Large intestine (tissue), 3 donors: ENCODE data around the gene LIME1. TPM values are rescaled to one million over a fixed set of nuclear protein-coding genes. Genes with fewer than 3 reads are reported as not detected.

Source experiments
- DNase-seq, 2 donors: peaks; one replicate each; pipeline versions ENCODE4 v3.0.0 to v3.0.0-alpha.2; 2013
- H3K27ac ChIP-seq: one replicate; pipeline ENCODE4 v1.5.1; 2013; ENCODE audit warnings: low read length
- H3K27me3 ChIP-seq: 2 replicates; pipeline ENCODE4 v1.6.1; 2013; ENCODE audit warnings: low read length; ENCODE audit not compliant: control insufficient read depth, insufficient read depth
- H3K36me3 ChIP-seq: 2 replicates; pipeline ENCODE4 v1.6.1; 2013; ENCODE audit warnings: low read length; ENCODE audit not compliant: control insufficient read depth, insufficient read depth
- H3K4me1 ChIP-seq: one replicate; pipeline ENCODE4 v1.6.1; 2013; ENCODE audit warnings: low read length; ENCODE audit not compliant: control insufficient read depth, insufficient read depth
- H3K4me3 ChIP-seq: one replicate; pipeline ENCODE4 v1.5.1; 2013; ENCODE audit warnings: low read length
- H3K9me3 ChIP-seq: one replicate; pipeline ENCODE4 v1.6.1; 2013; ENCODE audit warnings: mild to moderate bottlenecking, low read depth, low read length, moderate library complexity; ENCODE audit not compliant: control insufficient read depth
- WGBS: methylation state at CpG from one replicate; pipeline ENCODE4 v1.1.5; 2013; ENCODE audit warnings: low lambda C conversion rate; ENCODE audit not compliant: insufficient coverage; 5-methylcytosine and 5-hydroxymethylcytosine counted together
- polyA plus RNA-seq: library from polyadenylated mRNA; unstranded; fragments of 120-200 nt; gene quantifications from one replicate; pipeline ENCODE4 v1.2.1, GENCODE V29; 2013

LIME1 gene
- polyA plus RNA-seq, 1 donor, result 7.5 TPM

DNA sequence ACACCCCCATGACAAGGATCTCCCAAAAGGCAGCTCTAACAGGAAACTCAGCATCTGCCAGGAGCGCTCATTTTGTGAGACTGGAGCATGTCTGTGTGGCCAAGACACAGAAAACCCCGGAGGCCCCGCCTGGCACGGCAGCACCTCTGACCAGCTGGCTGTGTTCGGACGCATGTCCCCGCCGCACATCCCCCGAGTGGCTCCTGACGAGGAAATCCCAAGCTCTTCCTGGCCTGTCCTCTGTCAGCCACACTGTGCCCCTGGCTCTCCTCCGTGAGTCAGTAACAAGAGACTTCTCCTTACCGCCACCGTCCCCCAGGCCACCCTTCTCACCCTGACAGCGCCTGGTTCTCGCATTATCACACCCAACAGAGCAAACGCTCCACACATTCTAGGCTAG lies 17.5 kb downstream of the LIME1 start:
- Histone ChIP-seq H3K27me3 (no peaks in the 10 kb centered on the region), H3K4me3 (no peak overlapping the region), H3K4me1 (no peaks in the 10 kb centered on the region), H3K27ac (no peak overlapping the region), H3K9me3 (peaks cover 8% of the 10 kb centered on the region), H3K36me3 (no peaks in the 10 kb centered on the region)
- DNase-seq, result no peak
- no CpG with 5 or more reads among the region's 16 CpGs for WGBS

DNA sequence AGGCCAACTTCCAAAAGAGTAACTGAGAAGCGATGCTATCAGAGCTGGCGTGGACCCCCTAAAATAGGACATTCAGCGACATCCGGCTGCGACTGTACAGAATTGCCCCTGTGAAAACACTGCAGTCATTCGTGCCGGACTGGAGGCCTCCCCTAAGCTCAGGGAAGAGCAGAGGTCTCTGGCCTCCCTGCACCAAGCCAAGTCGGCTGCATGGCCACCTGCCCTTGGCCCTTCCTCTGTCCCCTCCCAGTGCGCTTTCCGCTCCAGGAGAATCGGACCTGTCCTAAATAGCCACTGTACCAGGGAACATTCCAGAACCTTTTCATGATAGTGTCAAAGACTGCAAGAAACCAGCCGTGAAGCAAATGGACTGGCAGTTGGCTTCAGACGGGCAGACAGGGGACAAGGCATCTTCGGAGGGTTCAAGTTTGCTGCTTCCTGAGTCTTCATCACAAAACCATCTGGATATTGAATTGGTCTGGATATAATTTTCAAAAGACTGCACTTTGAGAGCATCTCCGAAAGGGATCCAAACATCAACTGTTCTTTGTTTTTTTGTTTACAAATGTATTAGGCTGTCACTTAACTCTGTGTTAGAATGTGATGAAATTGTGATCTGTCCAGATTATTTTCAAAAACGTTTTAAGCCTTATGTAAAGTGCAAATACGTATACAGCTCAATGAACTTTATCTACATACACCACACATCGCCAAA lies 19.6 kb downstream of the LIME1 start:
- Histone ChIP-seq H3K4me3 (no peak overlapping the region), H3K36me3 (no peaks in the 10 kb centered on the region), H3K4me1 (no peaks in the 10 kb centered on the region), H3K27ac (no peak overlapping the region), H3K9me3 (peaks cover 7% of the 10 kb centered on the region), H3K27me3 (no peaks in the 10 kb centered on the region)
- 60% methylated on average over 1 of the region's 18 CpGs for WGBS
- no peak for DNase-seq

DNA sequence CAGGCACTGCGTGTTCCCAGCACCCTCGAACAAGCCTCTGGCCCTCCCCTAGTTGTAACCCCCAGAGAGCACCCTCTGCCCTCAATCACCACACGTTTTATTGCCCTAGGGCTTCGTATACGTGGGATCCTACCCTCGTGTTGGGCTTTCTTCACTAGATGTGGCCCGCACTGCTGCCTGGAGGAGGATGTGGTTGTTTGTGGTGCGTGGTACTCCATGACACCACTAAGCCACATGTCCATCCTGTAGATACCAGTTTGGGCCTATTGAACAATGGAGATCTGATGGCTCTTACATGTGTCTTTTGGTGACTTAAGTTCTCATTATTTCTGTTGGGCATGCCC lies 20.2 kb downstream of the LIME1 start:
- WGBS, result no CpG with 5 or more reads among the region's 8 CpGs
- Histone ChIP-seq H3K27ac (no peak overlapping the region), H3K9me3 (peaks cover 5% of the 10 kb centered on the region), H3K27me3 (no peaks in the 10 kb centered on the region), H3K4me1 (no peaks in the 10 kb centered on the region), H3K4me3 (no peak overlapping the region), H3K36me3 (no peaks in the 10 kb centered on the region)
- DNase-seq, result no peak

DNA sequence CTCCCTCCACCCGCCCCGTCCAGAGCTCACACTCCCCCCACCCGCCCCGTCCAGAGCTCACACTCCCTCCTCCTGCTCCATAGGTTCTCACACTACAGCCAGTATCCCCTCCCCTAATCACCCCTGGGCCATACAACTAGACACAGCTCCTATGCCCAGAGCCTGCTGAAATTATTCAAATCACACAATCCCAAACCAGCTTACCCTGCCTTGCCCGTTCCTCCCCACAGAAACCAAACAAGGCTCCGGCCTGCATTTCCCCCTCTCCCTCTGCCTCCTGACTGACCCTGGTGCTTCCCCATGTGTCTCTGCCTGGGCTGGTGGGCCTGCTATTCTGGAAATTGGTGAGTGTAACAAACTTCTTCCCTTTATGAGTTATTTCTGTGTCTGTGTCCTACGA lies 21.7 kb downstream of the LIME1 start:
- H3K4me3 ChIP-seq, result no peak overlapping the region
- no peak for DNase-seq
- H3K27ac ChIP-seq, result no peak overlapping the region
- no peaks in the 10 kb centered on the region for H3K4me1 ChIP-seq
- no peaks in the 10 kb centered on the region for H3K36me3 ChIP-seq
- no peaks in the 10 kb centered on the region for H3K9me3 ChIP-seq
- no peaks in the 10 kb centered on the region for H3K27me3 ChIP-seq
- 100% methylated on average over 1 of the region's 7 CpGs for WGBS

DNA sequence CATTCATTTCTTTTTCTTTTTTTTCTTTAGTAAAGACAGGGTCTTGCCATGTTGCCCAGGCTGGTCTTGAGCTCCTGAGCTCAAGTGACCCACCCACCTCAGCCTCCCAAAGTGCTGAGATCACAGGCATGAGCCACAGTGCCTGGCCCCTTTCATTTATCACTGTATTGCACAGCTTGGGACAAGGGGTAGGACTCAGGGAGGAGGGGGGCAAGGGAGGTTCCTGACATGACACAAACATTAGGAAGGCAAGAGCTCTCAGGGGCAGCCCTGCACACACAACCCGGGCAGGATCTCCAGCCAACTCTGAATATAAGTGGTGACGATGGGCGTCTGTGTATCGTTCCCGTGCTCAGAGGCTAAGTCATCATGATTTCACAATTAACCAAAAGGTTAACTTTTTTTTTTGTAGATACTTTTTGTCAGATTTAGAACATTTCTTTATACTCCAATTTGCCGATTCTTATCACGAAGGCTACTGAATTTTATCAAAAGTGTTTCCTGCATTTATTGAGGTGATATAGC lies 23.0 kb downstream of the LIME1 start:
- Histone ChIP-seq H3K4me1 (no peaks in the 10 kb centered on the region), H3K4me3 (no peak overlapping the region), H3K27ac (no peak overlapping the region), H3K27me3 (no peaks in the 10 kb centered on the region), H3K36me3 (no peaks in the 10 kb centered on the region), H3K9me3 (no peaks in the 10 kb centered on the region)
- 100% methylated on average over 2 of the region's 7 CpGs for WGBS
- DNase-seq, result no peak

DNA sequence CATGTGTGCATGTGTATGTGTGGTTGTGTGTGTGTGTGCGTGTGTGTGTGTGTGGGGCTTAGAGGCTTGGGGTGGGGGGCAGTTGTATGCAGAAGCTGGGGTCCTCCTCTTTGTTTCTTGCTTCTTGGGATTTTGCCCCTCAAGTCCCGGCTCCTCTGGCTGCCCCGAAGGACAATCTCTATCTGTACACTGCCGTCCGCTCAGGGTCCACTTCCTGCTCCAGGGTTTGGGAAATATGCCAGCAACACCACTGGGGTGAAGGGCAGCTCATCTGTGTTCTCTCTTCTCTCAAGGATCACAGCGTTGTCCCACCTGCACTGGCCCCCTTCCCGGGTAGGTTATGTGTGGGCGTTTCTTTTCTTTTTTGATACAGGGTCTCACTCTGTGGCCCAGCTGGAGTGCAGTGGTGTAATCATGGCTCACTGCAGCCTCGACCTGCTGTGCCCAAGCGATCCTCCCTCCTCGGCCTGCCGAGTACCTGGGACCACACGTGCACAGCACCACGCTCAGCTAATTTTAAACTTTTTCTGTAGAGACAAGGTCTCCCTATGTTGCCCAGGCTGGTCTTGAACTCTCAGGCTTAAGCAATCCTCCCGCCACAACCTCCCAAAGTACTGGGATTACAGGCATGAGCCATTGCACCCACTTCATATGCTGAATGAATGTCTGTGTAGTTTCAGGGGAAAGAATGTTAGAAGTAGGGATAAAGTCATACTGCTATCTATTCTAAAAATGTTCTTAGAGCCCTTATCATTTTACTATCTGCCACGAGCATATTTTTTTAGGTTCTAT lies 28.8 kb downstream of the LIME1 start:
- WGBS, result 100% methylated on average over 1 of the region's 16 CpGs
- no peaks in the 10 kb centered on the region for H3K36me3 ChIP-seq
- H3K27me3 ChIP-seq, result no peaks in the 10 kb centered on the region
- no peak overlapping the region for H3K4me3 ChIP-seq
- no peaks in the 10 kb centered on the region for H3K4me1 ChIP-seq
- H3K27ac ChIP-seq, result no peak overlapping the region
- H3K9me3 ChIP-seq, result no peaks in the 10 kb centered on the region
- DNase-seq, result no peak

DNA sequence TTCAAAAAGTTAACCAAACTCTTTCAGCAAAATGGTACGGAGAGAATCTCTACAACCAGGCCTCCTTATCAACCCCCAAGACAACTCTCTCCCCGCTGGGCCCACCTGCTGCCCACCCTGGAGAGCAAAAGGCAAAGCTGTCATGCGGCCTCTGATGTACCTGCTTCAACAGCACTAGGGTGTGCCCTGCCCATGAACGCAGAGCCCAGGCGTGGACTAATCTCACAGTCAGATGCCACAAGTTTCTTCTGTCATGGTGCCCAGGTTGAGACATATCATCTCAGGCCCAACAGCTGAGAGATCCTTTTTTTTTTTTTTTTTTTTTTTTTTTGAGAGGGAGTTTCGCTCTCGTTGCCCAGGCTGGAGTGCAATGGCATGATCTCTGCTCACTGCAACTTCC lies 29.4 kb downstream of the LIME1 start:
- whole genome bisulfite sequencing, result no CpG with 5 or more reads among the region's 7 CpGs
- H3K4me3 ChIP-seq, result no peak overlapping the region
- no peaks in the 10 kb centered on the region for H3K27me3 ChIP-seq
- H3K9me3 ChIP-seq, result peaks cover 3% of the 10 kb centered on the region
- no peaks in the 10 kb centered on the region for H3K4me1 ChIP-seq
- H3K36me3 ChIP-seq, result no peaks in the 10 kb centered on the region
- no peak for DNase-seq
- no peak overlapping the region for H3K27ac ChIP-seq

DNA sequence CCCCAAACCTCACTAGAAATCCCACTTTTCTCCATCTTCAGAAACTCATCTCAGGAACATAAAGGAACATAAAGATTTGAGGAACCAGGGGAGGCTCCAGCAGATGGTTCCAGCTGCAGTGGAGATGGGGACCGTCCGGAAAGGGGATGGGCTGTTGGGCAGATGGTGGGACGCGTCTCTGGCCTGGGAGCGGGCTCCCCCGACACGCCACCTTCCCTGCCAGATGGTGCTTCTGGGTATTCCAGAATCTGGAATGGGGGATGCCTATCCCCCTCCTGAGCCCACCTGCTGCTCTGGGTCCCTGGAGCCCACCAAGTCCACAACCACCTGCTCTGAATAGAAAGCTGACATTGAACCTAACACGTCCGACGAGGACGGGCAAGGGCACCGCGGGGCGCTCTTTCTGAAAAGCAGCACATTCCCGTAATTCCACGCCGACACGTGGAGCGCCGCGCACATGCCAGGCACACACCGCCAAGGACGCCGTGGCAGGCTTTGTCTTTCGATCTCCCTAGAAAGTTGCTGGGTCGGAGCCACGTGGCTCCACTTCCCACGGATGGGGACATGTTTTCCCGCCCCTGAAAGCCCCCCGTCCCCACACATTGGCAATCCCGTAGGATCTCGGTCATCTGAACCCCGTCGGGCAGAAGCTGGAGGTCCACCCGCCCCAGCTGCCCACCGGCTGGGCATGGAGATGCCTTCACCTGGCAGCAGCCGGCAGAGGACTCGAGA lies 30.4 kb downstream of the LIME1 start:
- H3K27ac ChIP-seq, result no peak overlapping the region
- peaks cover 3% of the 10 kb centered on the region for H3K9me3 ChIP-seq
- no peaks in the 10 kb centered on the region for H3K36me3 ChIP-seq
- H3K4me3 ChIP-seq, result no peak overlapping the region
- no peaks in the 10 kb centered on the region for H3K27me3 ChIP-seq
- no CpG with 5 or more reads among the region's 38 CpGs for WGBS
- H3K4me1 ChIP-seq, result no peaks in the 10 kb centered on the region
- DNase-seq, result no peak

DNA sequence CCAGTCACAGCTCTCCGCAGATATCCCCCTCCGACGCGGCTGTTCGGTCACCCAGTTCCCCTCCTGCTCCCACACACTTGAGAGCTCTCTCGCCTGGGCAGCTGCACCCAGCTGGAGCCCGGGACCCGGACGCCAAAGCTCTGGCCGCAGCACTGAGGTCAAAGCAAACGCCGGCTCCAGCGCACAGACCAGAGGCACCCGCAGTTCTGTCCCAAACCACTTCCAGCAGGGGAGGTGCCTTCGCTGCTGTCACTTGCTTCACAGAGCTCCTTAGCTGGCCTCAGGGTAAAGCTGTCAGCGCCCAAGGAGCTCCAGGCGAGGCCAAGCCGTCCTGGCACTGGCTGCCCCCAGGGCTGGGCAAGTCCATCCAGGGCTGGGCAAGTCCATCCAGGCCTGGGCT lies 31.0 kb downstream of the LIME1 start:
- no peak overlapping the region for H3K27ac ChIP-seq
- no peak for DNase-seq
- H3K4me1 ChIP-seq, result no peaks in the 10 kb centered on the region
- no peak overlapping the region for H3K4me3 ChIP-seq
- no peaks in the 10 kb centered on the region for H3K36me3 ChIP-seq
- no CpG with 5 or more reads among the region's 18 CpGs for WGBS
- no peaks in the 10 kb centered on the region for H3K27me3 ChIP-seq
- peaks cover 3% of the 10 kb centered on the region for H3K9me3 ChIP-seq

DNA sequence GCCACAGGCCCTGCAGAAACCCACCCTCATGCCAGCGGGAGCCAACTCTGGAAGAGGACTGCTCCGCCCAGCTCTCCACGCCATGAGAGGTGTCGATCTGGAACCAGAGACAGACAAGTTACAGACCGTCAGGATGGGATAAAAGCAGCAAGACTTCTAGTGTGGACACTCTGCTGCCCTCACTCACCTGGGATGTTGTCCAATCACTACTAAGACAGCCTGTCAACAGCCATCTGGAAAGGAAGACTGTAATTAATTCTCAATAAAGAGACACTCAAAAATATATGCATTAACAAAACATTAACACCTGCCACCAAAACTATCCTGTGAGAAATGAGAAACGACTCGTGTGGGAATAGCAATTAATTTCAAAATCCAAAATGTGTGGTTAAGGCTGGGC lies 31.4 kb downstream of the LIME1 start:
- no peaks in the 10 kb centered on the region for H3K4me1 ChIP-seq
- H3K27me3 ChIP-seq, result no peaks in the 10 kb centered on the region
- H3K36me3 ChIP-seq, result no peaks in the 10 kb centered on the region
- H3K9me3 ChIP-seq, result peaks cover 3% of the 10 kb centered on the region
- H3K27ac ChIP-seq, result no peak overlapping the region
- WGBS, result no CpG with 5 or more reads among the region's 7 CpGs
- no peak for DNase-seq
- no peak overlapping the region for H3K4me3 ChIP-seq
